Duodenal mucosa (tissue), 2 donors: Measurements from ENCODE around the gene NYAP2.

ENCODE experiments used
- H3K27ac ChIP-seq: one replicate; pipeline ENCODE4 v1.7.0; 2013; ENCODE audit warnings: low read depth, low read length
- H3K27me3 ChIP-seq, 2 donors: one replicate each; pipeline ENCODE4 v1.7.0; 2013; ENCODE audit warnings: low read length in 2 of 2, control low read depth in 1 of 2; ENCODE audit not compliant: insufficient read depth in 2 of 2, control insufficient read depth in 1 of 2
- H3K36me3 ChIP-seq, 2 donors: one replicate each; pipeline ENCODE4 v1.7.0; 2013; ENCODE audit warnings: low read length in 2 of 2, control low read depth in 1 of 2; ENCODE audit not compliant: insufficient read depth in 2 of 2, control insufficient read depth in 1 of 2
- H3K4me1 ChIP-seq, 2 donors: one replicate each; pipeline ENCODE4 v1.7.0; 2013; ENCODE audit warnings: low read length in 2 of 2, control low read depth in 1 of 2; ENCODE audit not compliant: insufficient read depth in 2 of 2, control insufficient read depth in 1 of 2
- H3K4me3 ChIP-seq, 2 donors: one replicate each; pipeline ENCODE4 v1.7.0; 2013; ENCODE audit warnings: low read length in 2 of 2, low read depth in 1 of 2
- H3K9ac ChIP-seq, 2 donors: one replicate each; pipeline ENCODE4 v1.7.0; 2013; ENCODE audit warnings: low read length in 2 of 2, low read depth in 1 of 2
- H3K9me3 ChIP-seq, 2 donors: one replicate each; pipeline ENCODE4 v1.7.0; 2013; ENCODE audit warnings: low read length in 2 of 2, control low read depth in 1 of 2; ENCODE audit not compliant: control insufficient read depth in 1 of 2

Gene NYAP2

DNA sequence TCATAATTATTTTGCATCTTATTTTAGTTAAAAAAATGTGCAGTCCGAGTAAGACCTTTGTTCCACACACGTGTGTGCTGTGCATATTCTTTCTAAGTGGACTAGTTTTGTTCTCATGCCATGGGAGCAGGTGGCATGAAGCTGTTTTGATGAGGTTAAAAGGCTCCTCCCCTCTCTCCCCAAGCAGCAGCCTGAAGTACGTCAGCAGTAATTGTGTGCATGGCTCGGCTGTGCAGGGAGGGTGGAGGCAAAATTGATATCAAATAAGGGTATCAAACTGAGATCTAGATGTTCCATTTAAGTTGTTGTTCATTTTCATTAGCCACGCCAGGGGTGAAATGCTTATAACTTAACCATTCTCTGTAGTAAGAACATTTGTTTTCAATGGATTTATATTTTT is at the start of gene NYAP2:
Gene NYAP2, plus strand, starts transcription at position 207 of the 400 bp plus-strand sequence. CDS start 9,171 bp downstream, outside the sequence.
- no peak within 1 kb of the TSS for H3K9ac ChIP-seq
- no peak within 1 kb of the TSS for H3K27ac ChIP-seq
- H3K27me3 ChIP-seq: no peaks in the 10 kb centered on the region
- no peaks in the 10 kb centered on the region for H3K36me3 ChIP-seq
- no peaks in the 10 kb centered on the region for H3K9me3 ChIP-seq
- no peak within 1 kb of the TSS for H3K4me3 ChIP-seq
- H3K4me1 ChIP-seq: no peaks in the 10 kb centered on the region

GRCh38 chr2:225353579-225354085 is 45.9 kb upstream of the NYAP2 start:
- H3K27me3 ChIP-seq: no peaks in the 10 kb centered on the region
- H3K36me3 ChIP-seq: no peaks in the 10 kb centered on the region
- no peaks in the 10 kb centered on the region for H3K9me3 ChIP-seq
- no peak overlapping the region for H3K27ac ChIP-seq
- no peak overlapping the region for H3K4me3 ChIP-seq
- H3K4me1 ChIP-seq: no peaks in the 10 kb centered on the region
- no peak overlapping the region for H3K9ac ChIP-seq

DNA sequence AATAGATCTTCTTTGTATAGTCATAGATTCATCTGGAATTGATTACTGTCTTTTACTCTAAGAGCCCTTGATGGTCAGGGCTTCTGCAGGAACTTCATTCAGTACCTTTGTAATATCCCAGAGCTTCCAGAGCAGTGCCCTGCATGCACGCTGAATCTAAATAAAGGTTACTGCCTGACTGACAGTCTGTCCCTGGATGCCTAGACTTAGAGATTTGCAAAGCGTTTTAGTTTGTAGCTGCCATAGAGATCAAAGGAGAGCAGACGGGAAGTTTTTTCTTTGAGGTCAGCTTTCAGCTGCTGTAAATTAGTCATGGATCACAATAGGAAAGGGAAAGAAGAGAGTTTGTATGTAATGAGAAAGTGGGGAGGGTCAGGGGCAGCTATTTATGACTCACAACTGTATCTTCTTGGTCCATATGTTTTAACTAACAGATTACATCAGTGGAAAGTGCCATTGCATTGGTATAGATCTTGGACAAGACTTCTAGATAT is 45.2 kb upstream of the NYAP2 start:
- H3K4me1 ChIP-seq: no peaks in the 10 kb centered on the region
- H3K9ac ChIP-seq: no peak overlapping the region
- no peaks in the 10 kb centered on the region for H3K9me3 ChIP-seq
- H3K36me3 ChIP-seq: no peaks in the 10 kb centered on the region
- no peak overlapping the region for H3K4me3 ChIP-seq
- H3K27me3 ChIP-seq: no peaks in the 10 kb centered on the region
- H3K27ac ChIP-seq: no peak overlapping the region

DNA sequence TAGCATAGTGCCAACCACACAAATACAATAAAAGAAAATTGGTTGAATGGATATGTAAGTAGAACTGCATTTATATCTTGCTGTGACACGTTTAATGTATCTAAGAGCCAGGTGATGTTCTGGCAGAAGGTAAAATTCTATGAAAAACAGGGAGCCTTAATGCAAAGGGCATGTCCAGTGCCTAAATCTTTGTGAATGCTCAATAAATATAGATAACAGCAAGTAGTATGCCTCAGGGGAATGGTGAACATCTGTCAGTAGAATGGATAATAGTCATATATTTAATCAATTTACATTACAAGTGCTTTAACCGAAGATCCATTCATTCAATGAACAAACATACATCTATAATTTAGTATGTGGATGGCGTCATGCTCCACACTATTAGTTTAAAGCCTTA is 43.7 kb upstream of the NYAP2 start:
- H3K9me3 ChIP-seq: no peaks in the 10 kb centered on the region
- no peak overlapping the region for H3K27ac ChIP-seq
- H3K4me3 ChIP-seq: no peak overlapping the region
- H3K4me1 ChIP-seq: no peaks in the 10 kb centered on the region
- H3K27me3 ChIP-seq: no peaks in the 10 kb centered on the region
- H3K9ac ChIP-seq: no peak overlapping the region
- no peaks in the 10 kb centered on the region for H3K36me3 ChIP-seq

GRCh38 chr2:225366731-225367130 is 32.8 kb upstream of the NYAP2 start:
- no peak overlapping the region for H3K27ac ChIP-seq
- no peaks in the 10 kb centered on the region for H3K9me3 ChIP-seq
- H3K36me3 ChIP-seq: no peaks in the 10 kb centered on the region
- no peak overlapping the region for H3K9ac ChIP-seq
- H3K27me3 ChIP-seq: no peaks in the 10 kb centered on the region
- H3K4me1 ChIP-seq: no peaks in the 10 kb centered on the region
- no peak overlapping the region for H3K4me3 ChIP-seq

GRCh38 chr2:225367482-225367881 is 32.0 kb upstream of the NYAP2 start:
- Histone ChIP-seq H3K36me3 (no peaks in the 10 kb centered on the region), H3K4me1 (no peaks in the 10 kb centered on the region), H3K27me3 (no peaks in the 10 kb centered on the region), H3K27ac (no peak overlapping the region), H3K9me3 (no peaks in the 10 kb centered on the region), H3K4me3 (no peak overlapping the region), H3K9ac (no peak overlapping the region)

DNA sequence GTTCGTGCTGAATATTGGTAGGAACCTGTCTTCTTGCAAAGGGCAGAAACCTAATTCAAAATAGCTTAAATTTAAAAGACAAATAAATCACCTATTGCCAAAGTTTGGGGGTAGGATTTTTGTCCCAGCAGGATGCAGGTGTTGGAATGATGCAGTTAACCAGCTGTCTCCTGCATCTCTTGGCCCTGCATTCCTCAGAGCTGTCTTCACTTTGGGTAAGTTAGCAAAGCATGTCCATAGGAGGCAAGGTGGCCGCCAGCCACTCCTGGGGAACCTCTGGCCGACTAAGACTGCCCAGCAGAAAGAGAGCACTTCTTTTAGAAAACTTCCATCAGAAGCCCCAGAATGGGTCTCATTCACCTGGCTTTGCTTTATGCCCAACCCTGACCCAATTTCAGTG is 20.5 kb upstream of the NYAP2 start:
- no peaks in the 10 kb centered on the region for H3K36me3 ChIP-seq
- no peaks in the 10 kb centered on the region for H3K9me3 ChIP-seq
- H3K4me1 ChIP-seq: no peaks in the 10 kb centered on the region
- H3K9ac ChIP-seq: no peak overlapping the region
- H3K4me3 ChIP-seq: no peak overlapping the region
- H3K27ac ChIP-seq: no peak overlapping the region
- H3K27me3 ChIP-seq: no peaks in the 10 kb centered on the region

DNA sequence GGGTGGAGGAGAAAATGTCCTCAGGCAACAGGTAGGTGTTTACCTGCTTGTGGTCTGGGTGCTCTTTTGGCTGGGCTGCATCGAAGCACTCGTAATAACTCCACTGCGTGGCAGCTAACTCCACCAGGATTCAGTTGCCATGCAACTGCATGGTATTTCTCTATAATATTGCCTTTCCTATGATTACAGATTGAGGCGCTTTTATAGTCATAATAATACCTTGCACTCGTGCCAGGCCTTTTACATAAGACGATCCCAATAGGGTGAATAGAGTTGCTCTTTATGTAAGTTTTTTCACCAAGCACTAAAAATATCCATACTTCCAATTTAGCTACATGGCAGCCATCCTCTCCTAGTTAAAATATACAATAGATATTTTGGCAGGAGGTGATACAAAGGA is 19.7 kb upstream of the NYAP2 start:
- Histone ChIP-seq H3K4me1 (no peaks in the 10 kb centered on the region), H3K27me3 (no peaks in the 10 kb centered on the region), H3K9ac (no peak overlapping the region), H3K27ac (no peak overlapping the region), H3K9me3 (no peaks in the 10 kb centered on the region), H3K36me3 (no peaks in the 10 kb centered on the region), H3K4me3 (no peak overlapping the region)

DNA sequence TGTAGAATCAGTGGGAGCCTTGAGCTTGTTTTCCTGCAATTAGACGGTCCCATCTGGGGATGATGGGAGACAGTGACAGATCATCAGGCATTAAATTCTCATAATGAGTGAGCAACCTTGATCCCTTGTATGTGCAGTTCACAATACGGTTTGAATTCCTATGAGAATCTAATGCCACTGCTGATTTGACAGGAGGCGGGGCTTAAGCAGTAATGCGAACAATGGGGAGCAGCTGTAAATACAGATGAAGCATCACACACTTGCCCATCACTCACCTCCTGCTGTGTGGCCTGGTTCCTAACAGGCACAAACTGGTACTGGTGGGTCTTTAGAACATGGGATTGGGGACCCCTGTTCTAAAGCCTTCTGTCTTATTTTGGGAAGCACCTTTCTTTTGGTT is 17.9 kb upstream of the NYAP2 start:
- H3K4me1 ChIP-seq: no peaks in the 10 kb centered on the region
- no peaks in the 10 kb centered on the region for H3K27me3 ChIP-seq
- H3K9me3 ChIP-seq: no peaks in the 10 kb centered on the region
- H3K4me3 ChIP-seq: no peak overlapping the region
- H3K27ac ChIP-seq: no peak overlapping the region
- H3K36me3 ChIP-seq: no peaks in the 10 kb centered on the region
- no peak overlapping the region for H3K9ac ChIP-seq

DNA sequence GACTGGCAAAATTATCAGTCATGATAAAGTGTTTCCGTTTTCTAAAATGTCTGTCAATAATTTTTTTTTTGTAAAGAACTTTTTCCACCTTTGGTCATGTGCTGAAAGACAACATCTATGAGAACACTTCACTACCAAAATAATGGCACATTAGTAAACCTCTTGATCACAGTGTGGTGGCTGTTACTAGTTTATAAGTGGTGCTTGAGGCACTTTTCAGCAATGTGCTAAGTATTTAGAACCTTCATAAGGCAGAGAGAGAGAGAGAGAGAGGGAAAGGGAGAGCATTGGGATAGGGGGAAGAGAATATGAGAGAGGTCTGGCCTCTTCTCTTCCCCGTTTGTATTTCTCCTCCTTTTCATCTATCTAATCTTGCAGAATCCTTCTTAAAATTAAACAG is 1.1 kb upstream of the NYAP2 start:
- H3K27me3 ChIP-seq: no peaks in the 10 kb centered on the region
- no peaks in the 10 kb centered on the region for H3K36me3 ChIP-seq
- H3K9ac ChIP-seq: no peak overlapping the region
- H3K4me3 ChIP-seq: no peak overlapping the region
- no peak overlapping the region for H3K27ac ChIP-seq
- no peaks in the 10 kb centered on the region for H3K4me1 ChIP-seq
- no peaks in the 10 kb centered on the region for H3K9me3 ChIP-seq

DNA sequence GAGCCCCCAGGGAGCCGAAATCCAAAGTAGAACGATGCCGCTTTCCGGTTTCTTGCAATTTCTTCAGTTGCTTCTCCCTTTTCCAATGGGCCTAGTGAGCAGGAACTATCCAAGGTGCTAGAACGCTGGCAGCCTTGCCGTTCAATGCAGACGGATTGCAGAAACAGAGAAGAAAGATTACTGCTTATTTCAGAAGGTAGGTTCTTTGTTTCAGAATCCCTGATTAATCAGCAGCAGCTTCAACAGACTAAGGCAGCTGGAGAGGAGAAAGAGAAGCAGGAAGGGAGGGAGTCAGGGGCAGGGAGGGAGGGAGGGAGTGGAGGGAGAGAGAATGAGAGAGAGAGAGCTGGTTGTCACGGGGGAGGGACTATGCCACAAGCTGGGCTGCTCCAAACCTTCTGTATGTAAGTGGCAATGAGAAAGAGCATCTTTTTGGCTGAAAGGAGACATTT is 576 bp downstream of the NYAP2 start:
- no peak overlapping the region for H3K9ac ChIP-seq
- no peak overlapping the region for H3K27ac ChIP-seq
- H3K4me3 ChIP-seq: no peak overlapping the region

More for the DNA sequence above, 576 bp downstream of the NYAP2 start:
- Histone ChIP-seq H3K36me3 (no peaks in the 10 kb centered on the region), H3K4me1 (no peaks in the 10 kb centered on the region), H3K27me3 (no peaks in the 10 kb centered on the region), H3K9me3 (no peaks in the 10 kb centered on the region)
